Duodenal mucosa (tissue), 2 donors: ENCODE measurements around the gene CREBL2.
"Not testable (repeated sequence)": the region's sequence is repeated elsewhere in the genome, so short reads cannot be mapped to it uniquely, and the experiment has no call there.

Experiments used
- H3K27ac ChIP-seq: one replicate; pipeline ENCODE4 v1.7.0; 2013; ENCODE audit warnings: low read depth, low read length
- H3K27me3 ChIP-seq, 2 donors: one replicate each; pipeline ENCODE4 v1.7.0; 2013; ENCODE audit warnings: low read length in 2 of 2, control low read depth in 1 of 2; ENCODE audit not compliant: insufficient read depth in 2 of 2, control insufficient read depth in 1 of 2
- H3K36me3 ChIP-seq, 2 donors: one replicate each; pipeline ENCODE4 v1.7.0; 2013; ENCODE audit warnings: low read length in 2 of 2, control low read depth in 1 of 2; ENCODE audit not compliant: insufficient read depth in 2 of 2, control insufficient read depth in 1 of 2
- H3K4me1 ChIP-seq, 2 donors: one replicate each; pipeline ENCODE4 v1.7.0; 2013; ENCODE audit warnings: low read length in 2 of 2, control low read depth in 1 of 2; ENCODE audit not compliant: insufficient read depth in 2 of 2, control insufficient read depth in 1 of 2
- H3K4me3 ChIP-seq, 2 donors: one replicate each; pipeline ENCODE4 v1.7.0; 2013; ENCODE audit warnings: low read length in 2 of 2, low read depth in 1 of 2
- H3K9ac ChIP-seq, 2 donors: one replicate each; pipeline ENCODE4 v1.7.0; 2013; ENCODE audit warnings: low read length in 2 of 2, low read depth in 1 of 2
- H3K9me3 ChIP-seq, 2 donors: one replicate each; pipeline ENCODE4 v1.7.0; 2013; ENCODE audit warnings: low read length in 2 of 2, control low read depth in 1 of 2; ENCODE audit not compliant: control insufficient read depth in 1 of 2

The CREBL2 gene

DNA sequence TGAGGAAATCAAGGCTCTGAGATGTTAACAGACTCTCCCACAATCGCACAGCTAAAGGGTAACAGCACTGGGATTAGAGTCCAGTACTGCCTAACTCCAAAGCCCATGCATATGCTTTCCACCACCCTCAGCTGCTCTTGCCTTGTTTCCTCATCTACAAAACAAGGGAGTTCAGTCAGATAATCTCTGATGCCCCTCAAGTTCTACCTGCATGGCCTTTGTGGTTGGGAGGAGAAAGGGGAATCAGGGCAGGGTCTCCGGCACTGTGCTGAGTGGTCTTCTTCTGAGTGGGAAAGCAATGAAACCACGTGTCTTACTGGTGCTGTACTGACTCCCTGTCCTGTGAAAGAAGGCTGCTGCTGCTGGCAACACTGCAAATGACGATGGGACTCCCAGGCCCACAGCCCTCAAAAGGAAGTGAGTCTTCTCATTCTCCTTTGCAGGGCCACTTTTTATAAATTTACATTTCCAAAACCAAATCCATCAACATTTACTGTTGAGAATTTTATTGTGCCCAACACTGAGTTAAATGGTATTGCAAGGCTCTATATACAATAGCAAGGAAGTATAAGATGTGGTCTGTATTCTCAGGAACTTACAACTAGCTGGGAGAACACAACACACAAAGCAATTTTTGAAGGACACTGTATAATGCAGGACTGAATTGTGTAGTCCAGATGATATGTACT, 29.3 kb upstream of the CREBL2 start:
- H3K27ac ChIP-seq, result no peak overlapping the region
- no peak overlapping the region for H3K4me3 ChIP-seq
- no peak overlapping the region for H3K9ac ChIP-seq
- no peaks in the 10 kb centered on the region for H3K9me3 ChIP-seq
- peaks cover 0 to 12% of the 10 kb centered on the region in 2 donors for H3K4me1 ChIP-seq
- no peaks in the 10 kb centered on the region for H3K36me3 ChIP-seq
- H3K27me3 ChIP-seq, result no peaks in the 10 kb centered on the region

DNA sequence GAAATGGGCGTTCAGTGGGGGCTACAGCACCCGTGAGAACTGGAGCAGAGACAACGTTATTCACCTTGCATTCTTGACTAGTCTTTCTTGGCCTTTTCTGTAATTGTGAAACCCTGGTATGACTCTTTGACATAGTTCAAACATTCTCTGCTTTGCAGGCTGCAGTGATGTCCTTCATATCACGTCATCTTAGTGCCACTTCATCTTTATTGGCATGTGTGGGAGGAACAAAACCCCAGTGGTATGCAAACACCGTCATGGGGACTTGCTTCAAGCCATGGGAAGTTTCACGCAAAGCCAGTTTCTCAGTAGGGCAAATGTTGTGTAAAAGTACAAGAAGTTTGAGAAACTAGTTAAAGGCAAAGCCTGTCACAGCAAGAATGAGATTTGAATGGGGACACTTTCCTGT, 28.8 kb upstream of the CREBL2 start:
- H3K9me3 ChIP-seq, result no peaks in the 10 kb centered on the region
- no peak overlapping the region for H3K4me3 ChIP-seq
- no peaks in the 10 kb centered on the region for H3K27me3 ChIP-seq
- H3K4me1 ChIP-seq, result peaks cover 0 to 14% of the 10 kb centered on the region in 2 donors
- H3K9ac ChIP-seq, result no peak overlapping the region
- no peaks in the 10 kb centered on the region for H3K36me3 ChIP-seq
- no peak overlapping the region for H3K27ac ChIP-seq

DNA sequence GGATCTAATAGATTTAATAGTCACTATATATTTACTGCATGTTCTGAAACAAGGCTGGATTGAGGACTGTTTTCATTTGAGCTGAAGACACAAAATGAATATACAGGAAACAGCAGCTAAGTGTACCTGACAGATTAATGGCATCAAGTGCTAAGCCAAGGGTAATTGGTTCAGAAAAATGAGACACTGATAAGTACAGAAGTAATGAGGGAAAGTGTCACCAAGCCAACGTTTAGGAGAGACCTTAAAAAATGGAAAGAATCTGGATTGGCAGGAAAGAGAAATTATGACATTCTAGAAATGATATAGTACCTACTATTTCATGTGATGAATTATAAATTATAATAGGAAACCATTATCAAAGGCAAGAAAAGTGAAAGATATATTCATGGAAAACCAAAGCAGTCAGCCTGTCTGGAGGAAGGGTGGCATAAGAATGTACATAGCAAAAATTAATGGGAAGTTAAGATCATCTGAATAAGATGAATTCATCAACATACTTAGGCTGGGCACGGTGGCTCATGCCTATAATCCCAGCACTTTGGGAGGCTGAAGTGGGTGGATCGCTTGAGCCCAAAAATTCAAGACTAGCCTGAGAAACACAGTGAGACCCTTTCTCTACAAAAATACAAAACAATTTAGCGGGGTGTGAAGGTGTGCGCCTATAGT, 28.0 kb upstream of the CREBL2 start:
- H3K4me3 ChIP-seq, result no peak overlapping the region
- H3K9ac ChIP-seq, result no peak overlapping the region
- peaks cover 0 to 17% of the 10 kb centered on the region in 2 donors for H3K4me1 ChIP-seq
- H3K36me3 ChIP-seq, result no peaks in the 10 kb centered on the region
- H3K27ac ChIP-seq, result no peak overlapping the region
- H3K9me3 ChIP-seq, result no peaks in the 10 kb centered on the region
- no peaks in the 10 kb centered on the region for H3K27me3 ChIP-seq

DNA sequence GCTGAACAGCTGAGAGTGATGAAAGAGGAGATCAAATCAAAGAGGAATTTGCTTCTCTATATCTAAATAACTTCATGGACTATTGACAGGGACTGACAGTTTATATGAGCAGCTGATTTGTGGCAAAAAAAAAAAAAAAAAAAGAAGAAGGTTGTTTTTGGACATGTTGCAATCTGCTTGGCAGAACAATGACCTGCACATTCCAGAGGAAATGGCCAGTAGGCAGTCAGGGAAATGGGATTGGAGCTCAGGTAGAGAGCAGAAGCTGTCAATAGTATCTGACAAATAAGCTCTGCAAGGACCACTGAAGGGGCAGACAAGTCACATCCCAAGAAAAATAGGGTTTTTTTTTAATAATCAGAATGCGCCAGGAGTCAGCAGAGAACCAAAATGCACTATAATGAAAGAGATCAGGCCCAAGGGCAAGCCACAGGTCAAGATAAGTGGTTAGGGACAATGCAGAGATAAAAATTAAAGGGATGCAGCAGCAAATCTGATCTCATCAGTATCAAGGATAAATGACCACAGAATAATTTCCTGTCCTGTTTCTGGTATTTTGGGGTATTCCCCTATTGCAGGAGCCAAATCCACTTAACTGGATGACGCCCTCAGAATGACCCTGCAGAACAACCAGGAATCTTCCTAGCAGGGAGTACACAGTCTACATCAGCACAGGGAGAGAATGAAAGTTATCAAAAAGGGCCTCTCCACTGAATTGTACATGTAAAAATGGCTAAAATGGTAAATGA, 26.4 kb upstream of the CREBL2 start:
- no peak overlapping the region for H3K4me3 ChIP-seq
- no peaks in the 10 kb centered on the region for H3K27me3 ChIP-seq
- no peak overlapping the region for H3K27ac ChIP-seq
- H3K36me3 ChIP-seq, result no peaks in the 10 kb centered on the region
- no peaks in the 10 kb centered on the region for H3K9me3 ChIP-seq
- H3K4me1 ChIP-seq, result peaks cover 0 to 17% of the 10 kb centered on the region in 2 donors
- no peak overlapping the region for H3K9ac ChIP-seq

DNA sequence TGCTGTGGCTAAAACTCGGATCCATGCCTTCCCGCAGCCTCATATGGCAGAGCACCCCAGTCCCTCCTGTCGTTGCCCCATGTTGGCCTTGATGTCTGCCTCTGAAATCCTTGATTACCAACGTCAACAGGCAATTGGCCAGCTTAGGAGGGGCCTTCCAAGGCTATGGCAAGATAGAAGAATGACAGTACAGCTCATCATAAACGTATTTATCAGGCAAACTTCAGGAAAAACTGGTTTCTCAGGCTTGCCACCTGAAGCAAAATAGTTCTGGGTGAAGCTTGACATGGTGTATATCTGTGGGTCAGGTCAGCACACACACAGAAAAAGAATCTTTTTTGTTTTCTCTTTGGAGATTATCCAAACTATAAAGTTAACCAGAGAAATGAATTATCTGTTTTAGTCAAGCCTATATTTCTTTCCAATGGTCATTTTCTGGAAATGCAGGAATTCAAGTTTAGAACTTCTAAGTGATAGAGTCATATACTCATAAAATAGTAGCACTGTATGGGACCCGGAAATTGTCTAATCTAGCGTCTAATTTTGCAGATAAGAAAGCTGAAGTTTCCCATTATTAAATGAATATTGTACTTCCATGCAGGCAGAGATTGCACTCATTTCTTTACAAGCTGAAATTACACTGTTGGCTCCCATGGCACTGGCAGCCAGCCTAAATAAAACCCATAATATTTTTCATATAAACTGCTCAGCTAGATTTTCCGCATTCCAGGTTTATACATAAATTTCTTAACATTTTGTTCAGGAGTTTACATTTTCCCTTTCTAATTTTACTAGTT, 24.6 kb upstream of the CREBL2 start:
- H3K9ac ChIP-seq, result no peak overlapping the region

DNA sequence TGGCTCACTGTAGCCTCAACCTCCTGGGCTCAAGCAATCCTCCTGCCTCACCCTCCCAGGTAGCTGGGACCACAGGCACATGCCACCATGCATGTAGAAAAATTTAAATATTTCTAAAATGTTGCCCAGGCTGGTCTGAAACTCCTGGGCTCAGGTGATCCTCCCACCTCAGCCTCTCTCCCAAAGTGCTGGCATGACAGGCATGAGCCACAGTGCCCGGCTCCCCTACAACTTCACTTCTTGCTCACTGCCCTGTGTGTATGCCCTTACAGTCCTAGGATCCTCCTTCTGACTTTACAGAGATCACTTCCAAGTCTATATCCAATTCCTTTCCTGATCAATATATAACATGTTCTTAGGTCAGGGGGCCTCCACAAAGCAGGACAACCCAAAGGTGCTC, 23.8 kb upstream of the CREBL2 start:
- Histone ChIP-seq H3K4me3 (no peak overlapping the region), H3K9me3 (no peaks in the 10 kb centered on the region), H3K9ac (no peak overlapping the region), H3K27me3 (no peaks in the 10 kb centered on the region), H3K36me3 (no peaks in the 10 kb centered on the region), H3K27ac (no peak overlapping the region), H3K4me1 (peaks cover 0 to 13% of the 10 kb centered on the region in 2 donors)

More for the DNA sequence above, 24.6 kb upstream of the CREBL2 start:
- Histone ChIP-seq H3K36me3 (no peaks in the 10 kb centered on the region), H3K4me1 (peaks cover 0 to 15% of the 10 kb centered on the region in 2 donors), H3K9me3 (no peaks in the 10 kb centered on the region), H3K27me3 (no peaks in the 10 kb centered on the region), H3K27ac (no peak overlapping the region), H3K4me3 (no peak overlapping the region)

DNA sequence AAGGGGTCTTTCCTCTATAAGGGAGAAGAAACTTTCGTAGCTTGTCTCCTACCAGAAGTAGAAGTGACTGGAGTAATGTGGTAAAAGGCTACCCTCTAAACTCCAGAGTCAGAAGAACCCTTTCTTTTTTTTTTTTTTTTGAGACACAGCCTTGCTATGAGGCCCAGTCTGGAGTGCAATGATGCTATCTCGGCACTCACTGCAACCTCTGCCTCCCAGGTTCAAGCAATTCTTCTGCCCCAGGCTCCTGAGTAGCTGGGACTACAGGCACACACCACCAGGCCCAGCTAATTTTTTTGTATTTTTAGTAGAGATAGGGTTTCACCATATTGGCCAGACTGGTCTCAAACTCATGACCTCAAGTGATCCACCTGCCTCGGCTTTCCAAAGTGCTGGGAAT, 23.2 kb upstream of the CREBL2 start:
- not testable (repeated sequence) for H3K36me3 ChIP-seq, H3K9me3 ChIP-seq, H3K27ac ChIP-seq, H3K27me3 ChIP-seq, H3K4me3 ChIP-seq, H3K9ac ChIP-seq
- peaks cover 0 to 13% of the 10 kb centered on the region in 2 donors for H3K4me1 ChIP-seq

DNA sequence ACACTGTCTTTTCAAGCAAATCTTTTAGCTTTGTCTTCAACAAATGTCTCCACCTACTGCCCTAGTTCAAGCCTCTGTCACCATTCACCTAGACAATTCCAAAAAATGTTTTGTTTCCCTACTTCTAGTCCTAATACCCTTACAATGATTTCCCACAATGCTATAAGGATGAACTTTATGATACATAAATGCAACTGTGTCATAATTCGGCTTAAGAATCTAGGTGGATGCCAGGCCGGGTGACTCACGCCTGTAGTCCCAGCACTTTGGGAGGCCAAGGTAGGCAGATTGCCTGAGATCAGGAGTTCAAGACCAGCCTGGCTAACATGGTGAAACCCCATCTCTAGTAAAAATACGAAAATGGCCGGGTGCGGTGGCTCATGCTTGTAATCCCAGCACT, 20.7 kb upstream of the CREBL2 start:
- no peaks in the 10 kb centered on the region for H3K27me3 ChIP-seq
- peaks cover 0 to 13% of the 10 kb centered on the region in 2 donors for H3K4me1 ChIP-seq
- H3K9me3 ChIP-seq, result no peaks in the 10 kb centered on the region
- H3K9ac ChIP-seq, result no peak overlapping the region
- no peak overlapping the region for H3K4me3 ChIP-seq
- H3K36me3 ChIP-seq, result no peaks in the 10 kb centered on the region
- H3K27ac ChIP-seq, result no peak overlapping the region

DNA sequence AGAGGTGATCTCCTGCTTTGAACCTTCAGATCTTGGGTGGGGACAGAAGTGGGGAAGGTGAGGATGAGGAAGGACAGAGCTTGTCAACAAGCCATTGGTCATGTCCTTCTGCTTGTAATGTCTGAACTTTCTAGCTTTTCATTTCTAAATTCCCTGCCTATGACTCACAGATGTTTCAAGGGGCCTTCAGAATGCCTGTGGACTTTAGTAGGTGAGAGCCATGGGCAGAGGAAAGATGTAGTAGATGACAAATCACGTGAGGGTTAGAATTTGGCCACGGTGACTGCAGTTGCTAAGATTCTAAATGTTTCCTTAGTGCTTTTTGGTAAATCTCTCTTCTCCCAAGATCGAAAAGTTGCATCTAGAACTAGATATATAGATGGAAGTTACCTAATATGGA, 18.7 kb upstream of the CREBL2 start:
- H3K27ac ChIP-seq, result no peak overlapping the region
- no peaks in the 10 kb centered on the region for H3K9me3 ChIP-seq
- no peaks in the 10 kb centered on the region for H3K27me3 ChIP-seq
- no peak overlapping the region for H3K9ac ChIP-seq
- H3K4me3 ChIP-seq, result no peak overlapping the region
- H3K4me1 ChIP-seq, result peaks cover 0 to 2% of the 10 kb centered on the region in 2 donors
- H3K36me3 ChIP-seq, result no peaks in the 10 kb centered on the region
